ENCODE measurements around the gene AOAH.

DNA sequence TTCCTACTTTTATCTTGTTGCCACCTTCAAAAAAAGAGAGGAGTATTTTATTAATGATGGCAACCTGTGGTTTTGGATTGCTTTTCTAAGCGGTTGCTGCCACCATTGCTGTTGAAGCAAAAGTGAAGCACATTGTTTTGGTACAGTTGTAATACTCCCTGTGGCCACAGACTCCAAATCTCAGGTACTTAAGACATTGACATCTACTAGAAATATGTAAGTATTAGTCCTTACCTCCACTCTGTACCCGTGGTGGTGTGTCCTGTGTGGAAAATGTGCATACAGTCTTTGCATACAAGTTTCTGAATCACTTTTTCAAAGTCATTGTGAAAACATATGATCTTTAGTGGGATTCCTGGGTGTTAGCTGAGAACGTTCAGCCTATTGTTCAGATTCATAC, 248.9 kb downstream of the AOAH start:
- TF ChIP-seq RFX5 (IDR thresholded peaks at IDR 0.05; ENCODE audit: low read depth, low read length) (no peak), MXI1 (IDR thresholded peaks at IDR 0.05; ENCODE audit: borderline replicate concordance, low read depth, low read length) (no peak), SMC3 (IDR thresholded peaks at IDR 0.05; ENCODE audit: low read depth, low read length) (no peak)
- TF ChIP-seq, protein P1, sequence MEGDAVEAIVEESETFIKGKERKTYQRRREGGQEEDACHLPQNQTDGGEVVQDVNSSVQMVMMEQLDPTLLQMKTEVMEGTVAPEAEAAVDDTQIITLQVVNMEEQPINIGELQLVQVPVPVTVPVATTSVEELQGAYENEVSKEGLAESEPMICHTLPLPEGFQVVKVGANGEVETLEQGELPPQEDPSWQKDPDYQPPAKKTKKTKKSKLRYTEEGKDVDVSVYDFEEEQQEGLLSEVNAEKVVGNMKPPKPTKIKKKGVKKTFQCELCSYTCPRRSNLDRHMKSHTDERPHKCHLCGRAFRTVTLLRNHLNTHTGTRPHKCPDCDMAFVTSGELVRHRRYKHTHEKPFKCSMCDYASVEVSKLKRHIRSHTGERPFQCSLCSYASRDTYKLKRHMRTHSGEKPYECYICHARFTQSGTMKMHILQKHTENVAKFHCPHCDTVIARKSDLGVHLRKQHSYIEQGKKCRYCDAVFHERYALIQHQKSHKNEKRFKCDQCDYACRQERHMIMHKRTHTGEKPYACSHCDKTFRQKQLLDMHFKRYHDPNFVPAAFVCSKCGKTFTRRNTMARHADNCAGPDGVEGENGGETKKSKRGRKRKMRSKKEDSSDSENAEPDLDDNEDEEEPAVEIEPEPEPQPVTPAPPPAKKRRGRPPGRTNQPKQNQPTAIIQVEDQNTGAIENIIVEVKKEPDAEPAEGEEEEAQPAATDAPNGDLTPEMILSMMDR (conservative IDR thresholded peaks at IDR 0.05; ENCODE audit: low read depth, low read length), result no peak

Data from IMR-90 (cell line).